Common myeloid progenitor, CD34-positive (primary cell): ENCODE data around the gene TWIST2.

ENCODE experiments used
- CTCF ChIA-PET: fragments of 350-600 bp; sonication (Branson Sonifier 250); formaldehyde crosslinking; loops from one replicate; lab custom pipeline; 2021; ENCODE audit warnings: antibody characterized with exemption; lab: Charles Lee
- POLR2A ChIA-PET: fragments of 350-600 bp; sonication (Branson Sonifier 250); formaldehyde crosslinking; loops from one replicate; lab custom pipeline; 2021; ENCODE audit warnings: antibody characterized with exemption; lab: Charles Lee
- DNase-seq, 3 donors: peaks; one replicate each; pipeline versions ENCODE4 v3.0.0 to v3.0.0-alpha.2; 2013
- H3K27ac ChIP-seq, 2 experiments: 1 replicate in 1 of 2; 2 replicates in 1 of 2; pipeline ENCODE4 v1.7.0; 2013; ENCODE audit warnings: inconsistent platforms in 2 of 2, low read length in 2 of 2, mild to moderate bottlenecking in 2 of 2, low read depth in 1 of 2, moderate library complexity in 1 of 2; ENCODE audit not compliant: severe bottlenecking in 2 of 2, insufficient read depth in 1 of 2, poor library complexity in 1 of 2
- H3K27me3 ChIP-seq, 5 experiments: replicated peaks in 2 of 5; 1 replicate in 3 of 5; 2 replicates in 2 of 5; pipeline versions ENCODE4 v1.6.1 to v1.7.0; 2013; ENCODE audit warnings: low read length in 4 of 5, mild to moderate bottlenecking in 2 of 5, moderate library complexity in 2 of 5, inconsistent platforms in 1 of 5; ENCODE audit not compliant: insufficient read depth in 5 of 5, control insufficient read depth in 4 of 5
- H3K36me3 ChIP-seq, 4 experiments: 1 replicate in 2 of 4; 2 replicates in 2 of 4; pipeline versions ENCODE4 v1.6.1 to v1.7.0; 2013; ENCODE audit warnings: low read length in 3 of 4, control low read depth in 1 of 4, mild to moderate bottlenecking in 1 of 4; ENCODE audit not compliant: control insufficient read depth in 4 of 4, insufficient read depth in 4 of 4
- H3K4me1 ChIP-seq, 4 experiments: 1 replicate in 3 of 4; 2 replicates in 1 of 4; pipeline versions ENCODE4 v1.6.1 to v1.7.1; 2013; ENCODE audit warnings: low read length in 3 of 4, mild to moderate bottlenecking in 3 of 4, control low read depth in 1 of 4, inconsistent platforms in 1 of 4, moderate library complexity in 1 of 4; ENCODE audit not compliant: control insufficient read depth in 4 of 4, insufficient read depth in 4 of 4; ENCODE audit errors: control extremely low read depth in 1 of 4
- H3K4me3 ChIP-seq, 7 experiments: 1 replicate in 4 of 7; 2 replicates in 3 of 7; pipeline versions ENCODE4 v1.5.1 to v1.7.0; 2013; ENCODE audit warnings: mild to moderate bottlenecking in 7 of 7, low read length in 6 of 7, moderate library complexity in 6 of 7, inconsistent platforms in 2 of 7, low read depth in 2 of 7, control low read depth in 1 of 7; ENCODE audit not compliant: insufficient read depth in 4 of 7, control insufficient read depth in 1 of 7; ENCODE audit errors: extremely low read depth in 1 of 7
- H3K9me3 ChIP-seq, 5 experiments: 1 replicate in 4 of 5; 2 replicates in 1 of 5; pipeline versions ENCODE4 v1.6.1 to v1.7.1; 2013; ENCODE audit warnings: low read length in 4 of 5, mild to moderate bottlenecking in 2 of 5, inconsistent platforms in 1 of 5, low read depth in 1 of 5, moderate library complexity in 1 of 5; ENCODE audit not compliant: control insufficient read depth in 4 of 5, insufficient read depth in 2 of 5; ENCODE audit errors: control extremely low read depth in 1 of 5
- WGBS: methylation state at CpG from one replicate; pipeline ENCODE4 v1.1.5; 2013; ENCODE audit not compliant: insufficient coverage; 5-methylcytosine and 5-hydroxymethylcytosine counted together

The TWIST2 gene

DNA sequence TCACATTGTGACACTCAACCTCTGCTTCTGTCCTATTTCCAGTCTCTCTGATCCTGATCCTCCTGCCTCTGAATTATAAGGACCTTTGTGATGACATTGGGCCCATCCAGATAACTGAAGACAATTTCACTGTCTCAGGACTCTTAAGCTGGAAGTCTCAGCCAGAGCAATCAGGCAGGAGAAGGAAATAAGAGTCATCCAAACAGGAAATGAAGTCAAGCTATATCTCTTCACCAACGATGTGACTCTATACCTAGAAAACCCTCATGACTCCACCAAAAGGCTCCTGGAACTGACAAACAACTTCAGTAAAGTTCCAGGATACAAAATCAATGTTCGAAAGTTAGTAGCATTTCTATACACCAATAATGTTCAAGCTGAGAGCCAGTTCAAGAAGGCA lies 29.3 kb upstream of the TWIST2 start:
- CTCF ChIA-PET, result interaction anchor here (0.5 kb wide), 1 partner anchor 500 kb away, joined by 3 read pairs; no protein-coding TSS in a partner anchor
- Histone ChIP-seq H3K9me3 (peaks cover 0 to 6% (median 0%) of the 10 kb centered on the region in 5 experiments), H3K4me3 (no peak overlapping the region), H3K27ac (no peak overlapping the region), H3K36me3 (no peaks in the 10 kb centered on the region), H3K4me1 (no peaks in the 10 kb centered on the region), H3K27me3 (peaks cover 0 to 27% (median 3%) of the 10 kb centered on the region in 5 experiments)
- POLR2A ChIA-PET, result no interaction called here
- DNase-seq, result no peak
- 44% methylated on average over 2 of the region's 2 CpGs for WGBS

DNA sequence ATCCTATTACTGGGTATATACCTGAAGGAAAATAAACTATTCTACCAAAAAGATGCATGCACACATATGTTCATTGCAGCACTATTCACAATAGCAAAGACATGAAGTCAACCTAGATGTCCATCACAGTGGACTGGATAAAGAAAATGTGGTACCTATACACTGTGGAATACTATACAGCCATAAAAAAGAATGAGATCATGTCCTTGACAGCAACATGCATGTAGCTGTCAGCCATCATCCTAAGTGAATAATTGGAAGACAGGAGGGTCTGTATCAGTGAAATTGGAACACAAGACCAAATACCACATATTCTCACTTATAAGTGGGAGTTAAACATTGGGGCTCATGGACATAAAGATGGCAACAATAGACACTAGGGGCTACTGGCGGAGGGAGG lies 27.7 kb upstream of the TWIST2 start:
- Histone ChIP-seq H3K36me3 (no peaks in the 10 kb centered on the region), H3K4me3 (no peak overlapping the region), H3K27ac (no peak overlapping the region), H3K9me3 (peaks cover 0 to 21% (median 5%) of the 10 kb centered on the region in 5 experiments), H3K4me1 (no peaks in the 10 kb centered on the region), H3K27me3 (peaks cover 0 to 23% (median 3%) of the 10 kb centered on the region in 5 experiments)
- WGBS, result no CpG with 5 or more reads among the region's 1 CpG
- DNase-seq, result no peak
- CTCF ChIA-PET, result no interaction called here
- POLR2A ChIA-PET, result no interaction called here

DNA sequence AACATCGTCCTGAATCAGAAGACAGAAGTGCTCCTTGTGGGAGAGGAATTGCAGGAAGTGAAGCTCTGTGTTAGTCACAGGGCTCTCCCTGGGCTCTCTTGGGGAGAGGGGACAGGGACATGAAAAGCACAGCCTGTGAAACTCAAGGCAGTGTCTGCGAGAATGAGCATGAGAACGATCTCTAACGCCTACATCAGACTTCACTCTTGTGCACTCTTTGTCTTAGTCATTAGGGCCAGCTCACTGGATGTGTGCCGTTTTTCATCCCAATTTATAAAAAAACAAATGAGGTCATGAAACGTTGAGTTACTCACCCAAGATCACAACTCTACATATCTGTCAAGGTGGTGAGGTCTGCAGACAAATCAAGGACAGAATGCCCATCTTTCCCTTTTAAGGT lies 27.0 kb upstream of the TWIST2 start:
- peaks cover 0 to 26% (median 5%) of the 10 kb centered on the region in 5 experiments for H3K9me3 ChIP-seq
- H3K4me1 ChIP-seq, result no peaks in the 10 kb centered on the region
- H3K27me3 ChIP-seq, result peaks cover 0 to 23% (median 3%) of the 10 kb centered on the region in 5 experiments
- ChIA-PET CTCF (no interaction called here), POLR2A (no interaction called here)
- H3K4me3 ChIP-seq, result no peak overlapping the region
- no peak overlapping the region for H3K27ac ChIP-seq
- no peaks in the 10 kb centered on the region for H3K36me3 ChIP-seq
- 82% methylated on average over 5 of the region's 6 CpGs for WGBS
- DNase-seq, result no peak

DNA sequence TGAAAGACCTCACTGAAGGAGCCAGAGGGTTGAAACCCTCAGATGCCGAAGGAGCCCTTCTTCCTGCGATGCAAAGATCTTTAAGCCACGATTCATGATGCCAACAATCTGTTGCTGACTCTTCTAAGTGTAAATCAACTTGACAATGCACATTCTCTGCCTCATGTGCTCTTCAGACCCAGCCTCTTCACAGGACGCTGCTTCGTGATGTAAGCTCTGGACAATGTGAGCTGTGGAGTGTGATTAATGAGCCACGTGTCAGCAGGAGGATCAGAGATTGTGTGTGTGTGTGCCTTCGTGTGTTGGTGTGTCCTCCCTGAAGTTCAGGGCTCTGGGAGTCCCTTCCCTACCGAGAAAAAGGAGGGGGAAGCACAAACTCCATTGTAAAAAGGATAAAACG lies 26.5 kb upstream of the TWIST2 start:
- no peak overlapping the region for H3K27ac ChIP-seq

DNA sequence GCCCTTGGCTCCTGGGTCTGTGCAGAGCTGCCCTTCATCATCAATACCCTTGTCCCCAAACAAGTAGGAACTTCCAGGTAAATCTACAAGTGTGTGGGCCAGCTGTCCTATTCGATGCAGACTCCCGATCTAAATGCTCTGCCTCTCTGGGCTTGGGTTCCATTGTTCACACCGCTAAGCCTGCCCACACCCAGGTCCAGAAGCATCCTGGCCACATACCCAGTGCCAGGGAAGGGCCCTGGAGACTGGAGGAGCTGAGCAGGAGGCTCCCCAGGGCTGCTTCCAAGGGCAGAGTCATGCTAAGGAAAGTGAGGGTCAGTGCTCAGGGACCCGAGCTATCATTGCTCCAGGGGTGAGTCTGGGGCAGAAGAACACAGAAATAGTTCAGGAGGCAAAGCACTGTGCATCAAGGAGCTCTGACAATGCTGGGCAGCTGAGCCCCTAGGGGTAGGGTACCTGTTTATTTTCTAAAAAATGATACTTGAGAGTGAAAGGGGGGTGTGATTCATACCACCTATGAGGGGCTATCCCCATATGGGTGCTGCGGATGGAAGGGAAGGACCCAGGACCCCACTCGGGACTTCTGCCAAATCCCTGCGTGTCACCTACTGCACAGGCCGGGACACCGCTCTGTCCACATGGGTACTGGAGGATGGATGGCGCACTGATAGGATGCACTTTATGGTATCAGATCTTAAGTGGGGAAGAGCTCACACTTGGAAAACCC lies 25.8 kb upstream of the TWIST2 start:
- H3K9me3 ChIP-seq, result peaks cover 0 to 26% (median 5%) of the 10 kb centered on the region in 5 experiments
- H3K27me3 ChIP-seq, result peaks cover 0 to 19% (median 3%) of the 10 kb centered on the region in 5 experiments
- 83% methylated on average over 9 of the region's 10 CpGs for WGBS
- no peaks in the 10 kb centered on the region for H3K4me1 ChIP-seq
- no peaks in the 10 kb centered on the region for H3K36me3 ChIP-seq
- no peak overlapping the region for H3K4me3 ChIP-seq
- DNase-seq, result no peak
- H3K27ac ChIP-seq, result no peak overlapping the region
- CTCF ChIA-PET, result no interaction called here
- POLR2A ChIA-PET, result interaction anchor here (0.6 kb wide), 1 partner anchor 1082 kb away, joined by 4 read pairs; no protein-coding TSS in a partner anchor

More for the DNA sequence above, 26.5 kb upstream of the TWIST2 start:
- 80% methylated on average over 9 of the region's 9 CpGs for WGBS
- ChIA-PET POLR2A (no interaction called here), CTCF (no interaction called here)
- no peak for DNase-seq
- Histone ChIP-seq H3K36me3 (no peaks in the 10 kb centered on the region), H3K27me3 (peaks cover 0 to 19% (median 3%) of the 10 kb centered on the region in 5 experiments), H3K4me1 (no peaks in the 10 kb centered on the region), H3K9me3 (peaks cover 0 to 26% (median 5%) of the 10 kb centered on the region in 5 experiments), H3K4me3 (no peak overlapping the region)

DNA sequence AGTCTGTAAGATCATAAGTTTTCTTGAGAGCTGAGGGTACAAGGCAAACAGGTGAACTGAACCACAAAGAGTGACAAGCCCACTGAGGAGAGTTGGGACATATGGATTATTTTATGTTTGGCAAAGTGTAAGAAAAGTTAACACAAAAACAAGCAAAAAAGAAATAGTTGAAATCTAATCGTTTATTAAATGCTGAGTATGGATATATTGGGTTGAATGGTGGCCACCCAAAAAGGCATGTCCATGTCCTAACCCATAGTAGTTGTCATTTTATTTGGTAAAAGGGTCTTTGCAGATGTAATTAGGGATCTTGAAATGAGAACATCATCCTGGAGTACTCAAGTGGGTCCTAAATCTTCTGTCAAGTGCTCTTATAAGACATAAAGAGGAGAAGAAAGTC lies 24.9 kb upstream of the TWIST2 start:
- WGBS, result 33% methylated on average over 1 of the region's 1 CpG
- Histone ChIP-seq H3K27me3 (peaks cover 0 to 15% (median 2%) of the 10 kb centered on the region in 5 experiments), H3K9me3 (peaks cover 0 to 26% (median 5%) of the 10 kb centered on the region in 5 experiments), H3K27ac (no peak overlapping the region), H3K4me1 (no peaks in the 10 kb centered on the region), H3K36me3 (no peaks in the 10 kb centered on the region), H3K4me3 (no peak overlapping the region)
- DNase-seq, result no peak
- ChIA-PET CTCF (no interaction called here), POLR2A (no interaction called here)

DNA sequence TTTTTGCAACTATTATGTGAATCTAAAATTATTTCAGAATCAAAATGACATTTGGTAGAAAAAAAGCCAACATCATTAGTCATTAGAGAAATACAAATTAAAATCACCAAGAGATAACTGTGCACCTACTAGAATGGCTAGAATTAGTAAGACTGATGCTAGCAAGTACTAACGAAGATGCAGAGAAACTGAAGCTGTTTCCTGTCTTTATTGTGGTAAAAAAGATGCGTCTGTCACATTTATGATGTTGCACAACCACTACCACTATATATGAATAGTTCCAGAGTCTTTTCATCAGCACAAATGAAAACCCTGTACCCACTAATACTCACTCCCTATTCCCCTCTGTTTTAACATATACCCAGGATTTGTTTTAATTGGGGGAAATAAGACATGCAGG lies 16.7 kb upstream of the TWIST2 start:
- Histone ChIP-seq H3K4me3 (no peak overlapping the region), H3K9me3 (no peaks in the 10 kb centered on the region), H3K36me3 (no peaks in the 10 kb centered on the region), H3K4me1 (no peaks in the 10 kb centered on the region), H3K27ac (no peak overlapping the region), H3K27me3 (peaks cover 2 to 39% (median 6%) of the 10 kb centered on the region in 5 experiments)
- POLR2A ChIA-PET, result no interaction called here
- CTCF ChIA-PET, result no interaction called here
- DNase-seq, result no peak
- WGBS, result no CpG with 5 or more reads among the region's 2 CpGs
